LNCAP (cell line): Measurements from ENCODE around the gene ABHD4.

Experiments
- TF ChIP-seq, protein P1 (sequence below): fragments of 450-650 bp; IDR thresholded peaks from 2 replicates; pipeline ENCODE4 v1.5.1; 2017; ENCODE audit warnings: mild to moderate bottlenecking

Gene ABHD4

DNA sequence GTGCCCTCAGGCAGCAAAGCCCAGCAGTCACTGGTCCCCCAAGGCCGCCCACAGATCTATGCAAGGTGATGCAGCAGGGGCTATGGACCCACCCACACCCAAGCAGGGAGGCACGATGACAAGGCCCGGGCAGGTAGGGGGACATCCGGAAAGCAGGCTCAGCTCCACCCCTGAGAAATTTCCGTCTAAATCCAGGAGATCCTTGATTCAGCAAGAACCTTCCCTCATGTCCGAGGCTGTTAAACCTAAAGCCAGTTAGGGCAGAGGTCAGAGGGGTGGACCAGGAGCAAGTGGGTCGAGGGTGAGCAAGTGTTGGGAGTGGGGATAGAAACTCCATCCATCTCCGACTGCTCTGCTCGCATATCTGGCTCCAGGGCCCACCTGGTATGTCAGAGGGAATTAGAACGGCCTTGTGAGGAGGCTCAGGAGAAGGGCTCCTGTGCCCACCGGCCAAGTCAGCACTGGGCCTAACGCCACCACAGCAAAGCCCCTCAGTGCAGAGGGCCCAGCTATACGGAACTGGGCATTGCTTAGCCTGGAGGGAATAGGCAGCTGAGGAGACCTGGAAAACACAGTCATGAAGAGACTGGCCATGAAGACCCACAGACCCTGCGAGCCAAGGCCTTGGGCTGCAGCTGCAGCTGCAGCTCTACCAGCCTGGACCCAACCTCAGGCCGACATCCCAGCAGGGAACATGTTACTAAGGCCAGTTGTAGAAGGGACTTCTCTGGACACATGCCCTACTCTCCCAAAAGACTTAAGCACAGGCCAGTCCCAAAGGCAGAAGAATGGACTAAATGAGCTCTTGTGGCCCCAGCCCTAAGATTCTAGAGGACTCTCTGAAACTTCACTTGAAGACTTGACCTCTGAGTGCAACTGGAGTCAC lies 43.4 kb upstream of the ABHD4 start:
- TF ChIP-seq, protein P1, sequence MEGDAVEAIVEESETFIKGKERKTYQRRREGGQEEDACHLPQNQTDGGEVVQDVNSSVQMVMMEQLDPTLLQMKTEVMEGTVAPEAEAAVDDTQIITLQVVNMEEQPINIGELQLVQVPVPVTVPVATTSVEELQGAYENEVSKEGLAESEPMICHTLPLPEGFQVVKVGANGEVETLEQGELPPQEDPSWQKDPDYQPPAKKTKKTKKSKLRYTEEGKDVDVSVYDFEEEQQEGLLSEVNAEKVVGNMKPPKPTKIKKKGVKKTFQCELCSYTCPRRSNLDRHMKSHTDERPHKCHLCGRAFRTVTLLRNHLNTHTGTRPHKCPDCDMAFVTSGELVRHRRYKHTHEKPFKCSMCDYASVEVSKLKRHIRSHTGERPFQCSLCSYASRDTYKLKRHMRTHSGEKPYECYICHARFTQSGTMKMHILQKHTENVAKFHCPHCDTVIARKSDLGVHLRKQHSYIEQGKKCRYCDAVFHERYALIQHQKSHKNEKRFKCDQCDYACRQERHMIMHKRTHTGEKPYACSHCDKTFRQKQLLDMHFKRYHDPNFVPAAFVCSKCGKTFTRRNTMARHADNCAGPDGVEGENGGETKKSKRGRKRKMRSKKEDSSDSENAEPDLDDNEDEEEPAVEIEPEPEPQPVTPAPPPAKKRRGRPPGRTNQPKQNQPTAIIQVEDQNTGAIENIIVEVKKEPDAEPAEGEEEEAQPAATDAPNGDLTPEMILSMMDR, result no peak

GRCh38 chr14:22555384-22556011 lies 42.6 kb upstream of the ABHD4 start:
- TF ChIP-seq, protein P1, result no peak

DNA sequence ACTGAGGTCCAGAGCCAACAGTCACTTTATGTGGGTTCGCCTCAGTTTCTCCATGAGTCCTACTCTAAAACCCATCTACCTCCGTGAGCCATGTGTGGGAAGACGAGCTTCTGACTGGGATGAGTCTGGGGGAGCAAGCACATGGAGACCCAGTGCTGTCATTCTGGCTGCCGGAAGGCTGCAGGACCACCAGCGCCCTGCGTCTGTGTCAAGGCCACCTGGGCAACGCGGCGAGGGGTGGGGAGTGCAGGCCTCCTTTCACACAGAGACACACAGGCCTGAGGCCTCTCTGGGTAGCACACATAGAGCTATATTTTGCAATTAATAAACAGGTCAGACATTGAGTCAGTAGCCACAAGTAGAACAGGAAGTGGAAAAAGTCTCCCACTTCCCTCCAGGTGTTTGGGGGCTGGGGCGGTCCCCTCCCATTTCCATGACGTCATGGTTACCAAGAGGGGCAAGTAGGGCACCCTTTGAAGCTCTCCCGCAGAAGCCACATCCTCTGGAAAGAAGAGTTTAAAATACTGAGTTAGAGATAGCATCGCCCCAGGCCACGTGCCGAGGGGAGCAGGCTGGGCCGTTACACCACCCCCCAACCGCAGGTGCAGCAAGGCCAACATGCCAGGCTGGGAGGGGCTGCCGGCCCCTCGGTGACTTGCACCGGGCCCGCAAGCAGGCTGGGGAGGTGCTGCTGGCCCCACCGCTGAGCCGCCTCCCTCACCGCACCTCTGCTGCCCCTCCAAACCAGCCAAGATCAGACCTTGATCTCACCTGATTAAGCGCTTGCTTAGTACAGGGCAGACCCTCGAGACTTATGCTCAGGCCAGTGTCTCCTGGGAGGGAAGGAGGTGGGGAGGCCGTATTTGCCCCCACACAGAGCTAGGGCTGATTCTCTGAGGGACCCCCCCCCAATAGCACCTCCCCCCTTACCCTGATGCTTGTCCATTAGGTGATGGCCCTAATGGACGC lies 41.8 kb upstream of the ABHD4 start:
- TF ChIP-seq, protein P1, result no peak

DNA sequence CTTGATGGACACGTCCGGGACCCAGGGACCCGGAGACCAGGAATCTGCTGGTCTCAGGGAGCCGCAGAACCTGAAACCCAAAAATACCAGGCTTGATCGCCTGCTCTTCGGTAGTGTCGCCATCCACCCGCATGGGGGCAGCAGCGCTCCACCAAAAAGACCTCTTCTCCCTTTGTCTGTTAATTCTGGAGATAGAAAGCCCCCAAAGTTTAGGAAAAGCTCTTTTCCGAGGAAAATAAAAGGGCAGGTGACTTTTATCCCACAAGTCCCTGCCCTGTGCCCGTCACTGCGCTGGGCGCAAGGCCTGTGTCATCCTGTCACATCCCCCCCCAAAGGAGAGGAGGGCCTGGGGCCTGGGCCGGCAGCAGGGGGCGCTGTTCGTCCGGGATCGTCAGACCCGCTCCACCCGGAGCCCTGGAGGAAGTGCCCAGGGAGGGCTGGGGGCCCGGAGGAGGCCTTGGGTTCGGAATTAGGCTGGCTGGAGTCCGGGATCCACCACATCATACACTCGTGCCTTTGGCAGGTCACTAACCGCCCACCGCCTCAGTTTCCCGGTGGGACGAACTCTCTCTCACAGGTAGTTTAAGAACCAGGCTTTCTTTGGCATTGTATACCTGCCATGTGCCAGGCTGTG lies 41.0 kb upstream of the ABHD4 start:
- TF ChIP-seq, protein P1, result peak; percentile 100

GRCh38 chr14:22557846-22558220 lies 40.3 kb upstream of the ABHD4 start:
- TF ChIP-seq, protein P1, result no peak

DNA sequence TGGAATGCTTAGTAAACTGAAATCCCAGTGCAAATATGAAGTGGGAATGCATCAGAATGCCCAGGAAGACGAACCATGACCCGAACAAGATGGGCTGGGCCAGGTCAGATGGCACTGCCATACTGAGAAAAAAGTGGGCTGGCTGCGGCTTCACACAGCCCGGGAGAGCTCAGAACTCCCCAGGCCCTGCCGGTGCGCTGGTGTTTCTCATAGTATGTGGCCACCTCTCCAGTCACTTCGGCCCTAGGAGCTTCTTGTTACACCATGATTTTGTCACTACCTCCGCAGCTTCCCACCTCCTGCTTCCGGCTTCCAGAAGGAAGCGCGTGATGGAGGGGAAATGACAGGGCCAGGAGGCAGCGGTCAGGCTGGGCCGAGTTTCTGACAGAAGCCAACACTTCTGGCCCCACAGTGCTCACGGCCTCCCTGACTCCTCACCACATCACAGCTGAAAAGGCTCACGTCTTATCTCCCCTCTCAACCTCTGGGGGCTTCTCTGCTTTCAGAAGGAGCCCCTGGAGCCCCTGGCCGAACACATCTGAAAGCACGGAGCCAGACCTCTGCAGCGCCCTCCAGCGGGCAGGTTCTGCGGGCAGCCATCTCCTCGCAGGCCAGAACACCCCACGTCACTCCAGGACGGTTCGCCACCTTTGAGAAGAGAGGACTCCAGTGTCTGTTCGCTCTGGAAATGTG lies 39.7 kb upstream of the ABHD4 start:
- TF ChIP-seq, protein P1, result no peak
